SK-N-SH treated with all-trans-retinoic acid at 6 μM for 48 hours (cell line): Measurements from ENCODE around the gene PUM1.

ENCODE experiments used
- ATAC-seq: fragments of 200-7000 bp; cut with Tn5 transposase; 3 replicates; pipeline ENCODE4 v1.9.1; 2020; ENCODE audit warnings: mild to moderate bottlenecking, moderate library complexity
- ARNTL ChIP-seq: fragments of 450-650 bp; formaldehyde crosslinking; IDR thresholded peaks from 2 replicates; pipeline ENCODE4 v1.5.0; 2020; ENCODE audit warnings: low read depth, mild to moderate bottlenecking, moderate library complexity, borderline replicate concordance
- BACH2 ChIP-seq: fragments of 250-450 bp; sonication (Bioruptor Pico); IDR thresholded peaks from 2 replicates; pipeline ENCODE4 v1.9.0; 2021; ENCODE audit warnings: mild to moderate bottlenecking, borderline replicate concordance
- ESRRG ChIP-seq: fragments of 250-450 bp; sonication (Bioruptor Pico); IDR thresholded peaks from 2 replicates; pipeline ENCODE4 v1.6.1; 2021; ENCODE audit warnings: mild to moderate bottlenecking
- OSR1 ChIP-seq: fragments of 250-450 bp; sonication (Bioruptor Pico); IDR thresholded peaks from 2 replicates; pipeline ENCODE4 v1.8.0; 2022; ENCODE audit warnings: moderate library complexity, mild to moderate bottlenecking, inconsistent platforms
- PPARA ChIP-seq: fragments of 250-450 bp; sonication (Bioruptor Pico); IDR thresholded peaks from 2 replicates; pipeline ENCODE4 v1.5.0; 2020; ENCODE audit warnings: mild to moderate bottlenecking, borderline replicate concordance
- RARB ChIP-seq: fragments of 250-450 bp; sonication (Bioruptor Pico); IDR thresholded peaks from 2 replicates; pipeline ENCODE4 v1.8.0; 2021; ENCODE audit warnings: mild to moderate bottlenecking, moderate library complexity
- SNAI2 ChIP-seq: fragments of 250-450 bp; sonication (Bioruptor Pico); IDR thresholded peaks from 2 replicates; pipeline ENCODE4 v1.5.0; 2020; ENCODE audit warnings: mild to moderate bottlenecking, moderate library complexity
- TCF4 ChIP-seq: fragments of 250-450 bp; sonication (Bioruptor Pico); IDR thresholded peaks from 2 replicates; pipeline ENCODE4 v1.8.0; 2021; ENCODE audit warnings: mild to moderate bottlenecking, moderate library complexity, borderline replicate concordance
- TOX ChIP-seq: fragments of 250-450 bp; sonication (Bioruptor Pico); IDR thresholded peaks from 2 replicates; pipeline ENCODE4 v1.8.0; 2021; ENCODE audit warnings: mild to moderate bottlenecking, moderate library complexity, borderline replicate concordance
- ZC3H10 ChIP-seq: fragments of 250-450 bp; sonication (Bioruptor Pico); IDR thresholded peaks from 2 replicates; pipeline ENCODE4 v1.5.1; 2021; ENCODE audit warnings: mild to moderate bottlenecking, moderate library complexity
- ZFP3 ChIP-seq: fragments of 250-450 bp; sonication (Bioruptor Pico); IDR thresholded peaks from 2 replicates; pipeline ENCODE4 v1.5.0; 2020; ENCODE audit warnings: mild to moderate bottlenecking, moderate library complexity
- ZFP30 ChIP-seq: fragments of 450-650 bp; formaldehyde crosslinking; IDR thresholded peaks from 2 replicates; pipeline ENCODE4 v1.5.0; 2022; ENCODE audit warnings: mild to moderate bottlenecking, moderate library complexity
- ZNF565 ChIP-seq: fragments of 450-650 bp; formaldehyde crosslinking; conservative IDR thresholded peaks from 2 replicates; pipeline ENCODE4 v1.5.0; 2020; ENCODE audit warnings: low read depth, mild to moderate bottlenecking, moderate library complexity
- ZNF70 ChIP-seq: fragments of 450-650 bp; formaldehyde crosslinking; IDR thresholded peaks from 2 replicates; pipeline ENCODE4 v1.5.0; 2020; ENCODE audit warnings: mild to moderate bottlenecking, moderate library complexity
- ZNF8 ChIP-seq: fragments of 450-650 bp; formaldehyde crosslinking; IDR thresholded peaks from 2 replicates; pipeline ENCODE4 v1.5.0; 2020; ENCODE audit warnings: mild to moderate bottlenecking, moderate library complexity
- TF ChIP-seq, protein P1 (sequence below): fragments of 250-450 bp; sonication (Bioruptor Pico); IDR thresholded peaks from 2 replicates; pipeline ENCODE4 v1.8.0; 2020; ENCODE audit warnings: mild to moderate bottlenecking, moderate library complexity, borderline replicate concordance
- TF ChIP-seq, protein P2 (sequence below): fragments of 250-450 bp; sonication (Bioruptor Pico); IDR thresholded peaks from 2 replicates; pipeline ENCODE4 v1.5.1; 2021; ENCODE audit warnings: mild to moderate bottlenecking, moderate library complexity
- TF ChIP-seq, protein P3 (sequence below): fragments of 250-450 bp; sonication (Bioruptor Pico); IDR thresholded peaks from 2 replicates; pipeline ENCODE4 v1.5.0; 2020; ENCODE audit warnings: mild to moderate bottlenecking, moderate library complexity
- TF ChIP-seq, protein P4 (sequence below): fragments of 250-450 bp; sonication (Bioruptor Pico); IDR thresholded peaks from 2 replicates; pipeline ENCODE4 v1.5.1; 2020; ENCODE audit warnings: low read depth, mild to moderate bottlenecking, moderate library complexity
- TF ChIP-seq, protein P5 (sequence below): fragments of 250-450 bp; sonication (Bioruptor Pico); IDR thresholded peaks from 2 replicates; pipeline ENCODE4 v1.8.0; 2021; ENCODE audit warnings: low read depth, mild to moderate bottlenecking, moderate library complexity, borderline replicate concordance

The PUM1 gene

DNA sequence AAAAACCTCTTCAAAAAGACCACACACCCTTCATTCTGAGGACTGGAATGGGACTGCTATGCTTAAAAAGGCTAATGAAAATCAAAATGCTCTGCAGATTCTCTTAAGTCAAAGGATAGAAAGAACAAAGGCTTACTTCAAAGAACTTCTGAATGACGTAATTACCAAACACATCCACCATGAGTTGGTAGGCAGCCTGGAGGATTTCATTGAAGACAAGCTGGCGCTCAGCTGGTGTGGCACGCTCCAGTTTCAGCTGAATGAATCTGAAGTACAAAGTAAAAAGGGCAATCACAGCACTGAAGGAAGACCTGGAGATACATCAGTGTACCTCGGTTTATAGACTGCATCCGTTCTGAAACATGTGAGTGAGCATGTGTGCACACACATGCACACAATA is 113.4 kb downstream of the PUM1 start:
- TF ChIP-seq TOX (CRISPR knock-in tag) (no peak), TCF4 (no peak), ESRRG (CRISPR knock-in tag) (no peak), BACH2 (CRISPR knock-in tag) (no peak)
- TF ChIP-seq, protein P1, sequence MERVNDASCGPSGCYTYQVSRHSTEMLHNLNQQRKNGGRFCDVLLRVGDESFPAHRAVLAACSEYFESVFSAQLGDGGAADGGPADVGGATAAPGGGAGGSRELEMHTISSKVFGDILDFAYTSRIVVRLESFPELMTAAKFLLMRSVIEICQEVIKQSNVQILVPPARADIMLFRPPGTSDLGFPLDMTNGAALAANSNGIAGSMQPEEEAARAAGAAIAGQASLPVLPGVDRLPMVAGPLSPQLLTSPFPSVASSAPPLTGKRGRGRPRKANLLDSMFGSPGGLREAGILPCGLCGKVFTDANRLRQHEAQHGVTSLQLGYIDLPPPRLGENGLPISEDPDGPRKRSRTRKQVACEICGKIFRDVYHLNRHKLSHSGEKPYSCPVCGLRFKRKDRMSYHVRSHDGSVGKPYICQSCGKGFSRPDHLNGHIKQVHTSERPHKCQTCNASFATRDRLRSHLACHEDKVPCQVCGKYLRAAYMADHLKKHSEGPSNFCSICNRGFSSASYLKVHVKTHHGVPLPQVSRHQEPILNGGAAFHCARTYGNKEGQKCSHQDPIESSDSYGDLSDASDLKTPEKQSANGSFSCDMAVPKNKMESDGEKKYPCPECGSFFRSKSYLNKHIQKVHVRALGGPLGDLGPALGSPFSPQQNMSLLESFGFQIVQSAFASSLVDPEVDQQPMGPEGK (CRISPR knock-in tag): no peak
- ATAC-seq: no peak

DNA sequence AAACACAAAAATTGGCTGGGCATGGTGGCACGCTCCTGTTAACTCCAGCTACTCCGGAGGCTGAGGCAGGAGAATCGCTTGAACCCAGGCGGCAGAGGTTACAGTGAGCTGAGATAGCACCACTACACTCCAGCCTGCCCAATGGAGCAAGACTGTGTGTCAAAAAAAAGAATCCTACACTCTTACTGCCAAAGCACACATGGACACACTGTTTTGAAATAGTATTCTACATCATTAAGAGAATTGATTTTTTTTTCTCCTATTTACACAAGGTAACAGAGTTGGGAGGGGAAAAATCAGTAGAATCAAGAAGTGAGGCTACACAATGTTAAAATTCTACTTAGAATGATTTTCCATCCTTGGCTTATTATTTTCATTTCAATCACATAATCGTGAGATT is 114.8 kb downstream of the PUM1 start:
- TF ChIP-seq TOX (CRISPR knock-in tag) (no peak), ARNTL (CRISPR knock-in tag) (no peak), OSR1 (CRISPR knock-in tag) (no peak), TCF4 (no peak), ZNF70 (CRISPR knock-in tag) (no peak), ZFP3 (CRISPR knock-in tag) (no peak), ZNF8 (CRISPR knock-in tag) (no peak), PPARA (CRISPR knock-in tag) (no peak), ZFP30 (CRISPR knock-in tag) (no peak), ESRRG (CRISPR knock-in tag) (no peak), ZC3H10 (CRISPR knock-in tag) (no peak), RARB (CRISPR knock-in tag) (no peak), SNAI2 (no peak), BACH2 (CRISPR knock-in tag) (no peak), ZNF565 (no peak)
- TF ChIP-seq, protein P2, sequence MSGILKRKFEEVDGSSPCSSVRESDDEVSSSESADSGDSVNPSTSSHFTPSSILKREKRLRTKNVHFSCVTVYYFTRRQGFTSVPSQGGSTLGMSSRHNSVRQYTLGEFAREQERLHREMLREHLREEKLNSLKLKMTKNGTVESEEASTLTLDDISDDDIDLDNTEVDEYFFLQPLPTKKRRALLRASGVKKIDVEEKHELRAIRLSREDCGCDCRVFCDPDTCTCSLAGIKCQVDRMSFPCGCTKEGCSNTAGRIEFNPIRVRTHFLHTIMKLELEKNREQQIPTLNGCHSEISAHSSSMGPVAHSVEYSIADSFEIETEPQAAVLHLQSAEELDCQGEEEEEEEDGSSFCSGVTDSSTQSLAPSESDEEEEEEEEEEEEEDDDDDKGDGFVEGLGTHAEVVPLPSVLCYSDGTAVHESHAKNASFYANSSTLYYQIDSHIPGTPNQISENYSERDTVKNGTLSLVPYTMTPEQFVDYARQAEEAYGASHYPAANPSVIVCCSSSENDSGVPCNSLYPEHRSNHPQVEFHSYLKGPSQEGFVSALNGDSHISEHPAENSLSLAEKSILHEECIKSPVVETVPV (CRISPR knock-in tag): no peak
- TF ChIP-seq, protein P3, sequence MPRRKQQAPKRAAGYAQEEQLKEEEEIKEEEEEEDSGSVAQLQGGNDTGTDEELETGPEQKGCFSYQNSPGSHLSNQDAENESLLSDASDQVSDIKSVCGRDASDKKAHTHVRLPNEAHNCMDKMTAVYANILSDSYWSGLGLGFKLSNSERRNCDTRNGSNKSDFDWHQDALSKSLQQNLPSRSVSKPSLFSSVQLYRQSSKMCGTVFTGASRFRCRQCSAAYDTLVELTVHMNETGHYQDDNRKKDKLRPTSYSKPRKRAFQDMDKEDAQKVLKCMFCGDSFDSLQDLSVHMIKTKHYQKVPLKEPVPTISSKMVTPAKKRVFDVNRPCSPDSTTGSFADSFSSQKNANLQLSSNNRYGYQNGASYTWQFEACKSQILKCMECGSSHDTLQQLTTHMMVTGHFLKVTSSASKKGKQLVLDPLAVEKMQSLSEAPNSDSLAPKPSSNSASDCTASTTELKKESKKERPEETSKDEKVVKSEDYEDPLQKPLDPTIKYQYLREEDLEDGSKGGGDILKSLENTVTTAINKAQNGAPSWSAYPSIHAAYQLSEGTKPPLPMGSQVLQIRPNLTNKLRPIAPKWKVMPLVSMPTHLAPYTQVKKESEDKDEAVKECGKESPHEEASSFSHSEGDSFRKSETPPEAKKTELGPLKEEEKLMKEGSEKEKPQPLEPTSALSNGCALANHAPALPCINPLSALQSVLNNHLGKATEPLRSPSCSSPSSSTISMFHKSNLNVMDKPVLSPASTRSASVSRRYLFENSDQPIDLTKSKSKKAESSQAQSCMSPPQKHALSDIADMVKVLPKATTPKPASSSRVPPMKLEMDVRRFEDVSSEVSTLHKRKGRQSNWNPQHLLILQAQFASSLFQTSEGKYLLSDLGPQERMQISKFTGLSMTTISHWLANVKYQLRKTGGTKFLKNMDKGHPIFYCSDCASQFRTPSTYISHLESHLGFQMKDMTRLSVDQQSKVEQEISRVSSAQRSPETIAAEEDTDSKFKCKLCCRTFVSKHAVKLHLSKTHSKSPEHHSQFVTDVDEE (CRISPR knock-in tag): no peak
- TF ChIP-seq, protein P4, sequence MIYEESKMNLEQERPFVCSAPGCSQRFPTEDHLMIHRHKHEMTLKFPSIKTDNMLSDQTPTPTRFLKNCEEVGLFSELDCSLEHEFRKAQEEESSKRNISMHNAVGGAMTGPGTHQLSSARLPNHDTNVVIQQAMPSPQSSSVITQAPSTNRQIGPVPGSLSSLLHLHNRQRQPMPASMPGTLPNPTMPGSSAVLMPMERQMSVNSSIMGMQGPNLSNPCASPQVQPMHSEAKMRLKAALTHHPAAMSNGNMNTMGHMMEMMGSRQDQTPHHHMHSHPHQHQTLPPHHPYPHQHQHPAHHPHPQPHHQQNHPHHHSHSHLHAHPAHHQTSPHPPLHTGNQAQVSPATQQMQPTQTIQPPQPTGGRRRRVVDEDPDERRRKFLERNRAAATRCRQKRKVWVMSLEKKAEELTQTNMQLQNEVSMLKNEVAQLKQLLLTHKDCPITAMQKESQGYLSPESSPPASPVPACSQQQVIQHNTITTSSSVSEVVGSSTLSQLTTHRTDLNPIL (CRISPR knock-in tag): no peak
- TF ChIP-seq, protein P1 (CRISPR knock-in tag): no peak
- TF ChIP-seq, protein P5, sequence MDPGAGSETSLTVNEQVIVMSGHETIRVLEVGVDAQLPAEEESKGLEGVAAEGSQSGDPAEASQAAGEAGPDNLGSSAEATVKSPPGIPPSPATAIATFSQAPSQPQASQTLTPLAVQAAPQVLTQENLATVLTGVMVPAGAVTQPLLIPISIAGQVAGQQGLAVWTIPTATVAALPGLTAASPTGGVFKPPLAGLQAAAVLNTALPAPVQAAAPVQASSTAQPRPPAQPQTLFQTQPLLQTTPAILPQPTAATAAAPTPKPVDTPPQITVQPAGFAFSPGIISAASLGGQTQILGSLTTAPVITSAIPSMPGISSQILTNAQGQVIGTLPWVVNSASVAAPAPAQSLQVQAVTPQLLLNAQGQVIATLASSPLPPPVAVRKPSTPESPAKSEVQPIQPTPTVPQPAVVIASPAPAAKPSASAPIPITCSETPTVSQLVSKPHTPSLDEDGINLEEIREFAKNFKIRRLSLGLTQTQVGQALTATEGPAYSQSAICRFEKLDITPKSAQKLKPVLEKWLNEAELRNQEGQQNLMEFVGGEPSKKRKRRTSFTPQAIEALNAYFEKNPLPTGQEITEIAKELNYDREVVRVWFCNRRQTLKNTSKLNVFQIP (CRISPR knock-in tag): no peak
- no peak for ATAC-seq
